Gastroesophageal sphincter (tissue), 3 donors: Measurements from ENCODE around the gene PALM3.

ENCODE experiments used
- EP300 ChIP-seq: sonication (generic); formaldehyde crosslinking; IDR thresholded peaks from one replicate; pipeline ENCODE4 v1.6.1; 2017; ENCODE audit warnings: antibody characterized with exemption, mild to moderate bottlenecking
- POLR2A ChIP-seq, 2 donors: fragments of 450-650 bp; IDR thresholded peaks; one replicate each; pipeline ENCODE4 v1.6.1; 2017; ENCODE audit warnings: antibody characterized with exemption in 2 of 2, mild to moderate bottlenecking in 2 of 2, moderate library complexity in 1 of 2
- POLR2AphosphoS5 ChIP-seq: sonication (generic); formaldehyde crosslinking; IDR thresholded peaks from one replicate; pipeline ENCODE4 v1.6.1; 2017; ENCODE audit warnings: antibody characterized with exemption
- TF ChIP-seq, protein P1 (sequence below), 4 experiments: fragments of 200-600 bp in 2 of 4; fragments of 450-650 bp in 2 of 4; sonication (generic) in 1 of 4; IDR thresholded peaks; one replicate each; pipeline ENCODE4 v1.5.1; 2017 to 2019; ENCODE audit warnings: antibody characterized with exemption in 4 of 4, mild to moderate bottlenecking in 2 of 4, moderate library complexity in 2 of 4

DNA sequence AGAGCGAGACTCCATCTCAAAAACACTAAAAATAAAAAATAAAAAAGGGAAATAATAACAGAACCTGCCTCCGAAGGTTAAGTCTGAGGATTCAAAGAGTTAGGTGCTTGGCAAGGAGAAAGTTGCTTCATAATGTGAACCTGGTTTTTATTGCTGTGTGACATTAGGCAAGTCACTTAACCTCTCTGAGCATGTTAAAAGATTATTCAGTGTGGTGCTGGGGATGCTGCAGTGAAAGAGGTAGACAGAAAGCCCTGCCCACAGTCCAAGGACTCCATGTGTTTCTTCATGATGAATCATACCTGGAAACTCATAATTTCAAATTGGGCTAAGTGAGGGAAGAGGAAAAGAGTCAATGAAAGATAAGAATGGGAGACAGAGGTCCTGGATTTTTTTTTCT, 27.9 kb downstream of the PALM3 start:
- TF ChIP-seq, protein P1, sequence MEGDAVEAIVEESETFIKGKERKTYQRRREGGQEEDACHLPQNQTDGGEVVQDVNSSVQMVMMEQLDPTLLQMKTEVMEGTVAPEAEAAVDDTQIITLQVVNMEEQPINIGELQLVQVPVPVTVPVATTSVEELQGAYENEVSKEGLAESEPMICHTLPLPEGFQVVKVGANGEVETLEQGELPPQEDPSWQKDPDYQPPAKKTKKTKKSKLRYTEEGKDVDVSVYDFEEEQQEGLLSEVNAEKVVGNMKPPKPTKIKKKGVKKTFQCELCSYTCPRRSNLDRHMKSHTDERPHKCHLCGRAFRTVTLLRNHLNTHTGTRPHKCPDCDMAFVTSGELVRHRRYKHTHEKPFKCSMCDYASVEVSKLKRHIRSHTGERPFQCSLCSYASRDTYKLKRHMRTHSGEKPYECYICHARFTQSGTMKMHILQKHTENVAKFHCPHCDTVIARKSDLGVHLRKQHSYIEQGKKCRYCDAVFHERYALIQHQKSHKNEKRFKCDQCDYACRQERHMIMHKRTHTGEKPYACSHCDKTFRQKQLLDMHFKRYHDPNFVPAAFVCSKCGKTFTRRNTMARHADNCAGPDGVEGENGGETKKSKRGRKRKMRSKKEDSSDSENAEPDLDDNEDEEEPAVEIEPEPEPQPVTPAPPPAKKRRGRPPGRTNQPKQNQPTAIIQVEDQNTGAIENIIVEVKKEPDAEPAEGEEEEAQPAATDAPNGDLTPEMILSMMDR (IDR thresholded peaks at IDR 0.05), result no peak
- TF ChIP-seq POLR2A (IDR thresholded peaks at IDR 0.05) (no peak), POLR2AphosphoS5 (no peak), EP300 (no peak)
